Kidney epithelial cell (primary cell): Measurements from ENCODE around the gene PDCD7. TPM values are rescaled to one million over a fixed set of nuclear protein-coding genes. Genes with fewer than 3 reads are reported as not detected.
"Not testable (repeated sequence)": the region's sequence is repeated elsewhere in the genome, so short reads cannot be mapped to it uniquely, and the experiment has no call there.

Experiments
- DNase-seq: peaks from one replicate; pipeline ENCODE4 v3.0.0-alpha.2; 2010; ENCODE audit warnings: low read depth
- H3K27me3 ChIP-seq: 2 replicates; pipeline ENCODE4 v1.6.0; 2011; ENCODE audit warnings: low read length; ENCODE audit not compliant: control insufficient read depth, insufficient read depth
- H3K36me3 ChIP-seq: 2 replicates; pipeline ENCODE4 v1.5.1; 2011; ENCODE audit warnings: low read length; ENCODE audit not compliant: control insufficient read depth, insufficient read depth
- H3K4me3 ChIP-seq: 2 replicates; pipeline ENCODE4 v1.5.1; 2011; ENCODE audit warnings: low read depth, mild to moderate bottlenecking, control low read depth, low read length
- CTCF ChIP-seq: IDR thresholded peaks from 2 replicates; pipeline ENCODE4 v1.5.1; 2011; ENCODE audit warnings: mild to moderate bottlenecking, moderate library complexity, low read length, control low read depth, inconsistent platforms; ENCODE audit not compliant: insufficient read depth, poor library complexity, severe bottlenecking
- total RNA-seq: library from RNA; depleted of rRNA; stranded (reverse); fragments of >200 nt; gene quantifications from 2 replicates; pipeline ENCODE4 v1.2.3, GENCODE V29; 2015

Gene PDCD7
- total RNA-seq, 1 donor from 2014 or later, result 25.6 TPM

GRCh38 chr15:65101411-65101890, 32.2 kb downstream of the PDCD7 start:
- peak; percentile 81 for TF ChIP-seq CTCF
- peak; percentile 9 for DNase-seq
- no peaks in the 10 kb centered on the region for H3K27me3 ChIP-seq
- H3K36me3 ChIP-seq, result peaks cover 4% of the 10 kb centered on the region
- H3K4me3 ChIP-seq, result no peak overlapping the region

- H3K4me3 ChIP-seq, result no peak overlapping the region
- no peaks in the 10 kb centered on the region for H3K27me3 ChIP-seq
- TF ChIP-seq CTCF, result no peak
- no peak for DNase-seq
- H3K36me3 ChIP-seq, result peaks cover 4% of the 10 kb centered on the region
Measured at GRCh38 chr15:65100442-65100841, 33.2 kb downstream of the PDCD7 start.

GRCh38 chr15:65099801-65100200, 33.8 kb downstream of the PDCD7 start:
- not testable (repeated sequence) for H3K27me3 ChIP-seq, DNase-seq, H3K36me3 ChIP-seq

GRCh38 chr15:65099336-65099735, 34.3 kb downstream of the PDCD7 start:
- Histone ChIP-seq H3K4me3 (no peak overlapping the region), H3K27me3 (no peaks in the 10 kb centered on the region), H3K36me3 (peaks cover 4% of the 10 kb centered on the region)
- TF ChIP-seq CTCF, result no peak
- DNase-seq, result no peak

More at GRCh38 chr15:65099801-65100200, 33.8 kb downstream of the PDCD7 start:
- H3K4me3 ChIP-seq, result not testable (repeated sequence)

- H3K27me3 ChIP-seq, result no peaks in the 10 kb centered on the region
- H3K36me3 ChIP-seq, result peaks cover 4% of the 10 kb centered on the region
- TF ChIP-seq CTCF, result no peak
- no peak for DNase-seq
- H3K4me3 ChIP-seq, result no peak overlapping the region
Measured at GRCh38 chr15:65097651-65098263, 35.9 kb downstream of the PDCD7 start.

GRCh38 chr15:65096481-65097385, 36.9 kb downstream of the PDCD7 start:
- no peaks in the 10 kb centered on the region for H3K27me3 ChIP-seq
- H3K4me3 ChIP-seq, result no peak overlapping the region
- no peak for DNase-seq
- TF ChIP-seq CTCF, result no peak
- peaks cover 4% of the 10 kb centered on the region for H3K36me3 ChIP-seq
